B cell (primary cell): Measurements from ENCODE around the gene TRIOBP.

Source experiments
- CTCF ChIP-seq: fragments of 200-600 bp; IDR thresholded peaks from one replicate; pipeline ENCODE4 v1.8.0; 2022; ENCODE audit warnings: antibody characterized with exemption, mild to moderate bottlenecking
- EZH2 ChIP-seq: IDR thresholded peaks from 2 replicates; pipeline ENCODE4 v1.6.1; 2012; ENCODE audit warnings: borderline replicate concordance, low read depth, mild to moderate bottlenecking, moderate library complexity, low read length; ENCODE audit not compliant: insufficient read depth, poor library complexity, severe bottlenecking

GRCh38 chr22:37802310-37803194 is 105.7 kb downstream of the TRIOBP start:
- no peak for TF ChIP-seq CTCF
- TF ChIP-seq EZH2 = peak; percentile 41
